K562 treated with DMSO at 1 percent for 48 hours (cell line): Measurements from ENCODE around the gene ASZ1. TPM values are rescaled to one million over a fixed set of nuclear protein-coding genes. Genes with fewer than 3 reads are reported as not detected.

Source experiments
- total RNA-seq: library from RNA; unstranded; fragments of 300-600 nt; gene quantifications from 2 replicates; pipeline ENCODE4 v1.2.3, GENCODE V29; 2022; ENCODE audit warnings: low replicate concordance; ENCODE audit errors: extremely low read depth

Gene ASZ1
- total RNA-seq = not detected in 2 replicates

GRCh38 chr7:117427258-117427701 is at the start of gene ASZ1:
Gene ASZ1 (minus strand): TSS chr7:117427493. CDS start chr7:117427460, 33 bp downstream.

GRCh38 chr7:117322741-117323304 is 104.5 kb downstream of the ASZ1 start, which contains the start of gene WNT2:
Gene WNT2 (minus strand): TSS chr7:117323058. CDS start chr7:117322989, 69 bp downstream.

Other genes starting within 250 kb of the ASZ1 start
- gene WNT2, start 104.4 kb downstream of the ASZ1 start, total RNA-seq = not detected in 2 replicates
- gene CFTR, start 52.5 kb upstream of the ASZ1 start, total RNA-seq = not detected in 2 replicates